ENCODE results near the gene PPP2R1A.
"Not testable (repeated sequence)": the region's sequence is repeated elsewhere in the genome, so short reads cannot be mapped to it uniquely, and the experiment has no call there.

Gene PPP2R1A

GRCh38 chr19:52200755-52201391 is 11.0 kb downstream of the PPP2R1A start:
- DNase-seq, result not testable (repeated sequence)

GRCh38 chr19:52206481-52206880 is 16.6 kb downstream of the PPP2R1A start:
- no peak for DNase-seq

- no peak for DNase-seq
Observed at GRCh38 chr19:52211203-52211602, 21.4 kb downstream of the PPP2R1A start.

- no peak for DNase-seq
Observed at GRCh38 chr19:52211926-52212571, 22.2 kb downstream of the PPP2R1A start.

- DNase-seq, result no peak
Observed at GRCh38 chr19:52212572-52213255, 22.9 kb downstream of the PPP2R1A start.

- DNase-seq, result no peak
Observed at GRCh38 chr19:52214241-52214640, 24.4 kb downstream of the PPP2R1A start.

GRCh38 chr19:52216401-52216800 is 26.5 kb downstream of the PPP2R1A start:
- DNase-seq, result no peak

- no peak for DNase-seq
Observed at GRCh38 chr19:52217576-52217975, 27.7 kb downstream of the PPP2R1A start.

- DNase-seq, result no peak
Observed at GRCh38 chr19:52219611-52220010, 29.8 kb downstream of the PPP2R1A start.

- DNase-seq, result no peak
Observed at GRCh38 chr19:52221031-52221430, 31.2 kb downstream of the PPP2R1A start.

- no peak for DNase-seq
Observed at GRCh38 chr19:52221831-52222375, 32.1 kb downstream of the PPP2R1A start.

- DNase-seq, result no peak
Observed at GRCh38 chr19:52224211-52224610, 34.4 kb downstream of the PPP2R1A start.

- DNase-seq, result no peak
Observed at GRCh38 chr19:52226652-52227051, 36.8 kb downstream of the PPP2R1A start.

- DNase-seq, result no peak
Observed at GRCh38 chr19:52227196-52227940, 37.5 kb downstream of the PPP2R1A start.

GRCh38 chr19:52227980-52228379 is 38.1 kb downstream of the PPP2R1A start:
- DNase-seq, result no peak

GRCh38 chr19:52229524-52229923 is 39.7 kb downstream of the PPP2R1A start:
- no peak for DNase-seq

GRCh38 chr19:52230685-52231084 is 40.8 kb downstream of the PPP2R1A start:
- DNase-seq, result no peak

GRCh38 chr19:52231154-52231910 is 41.5 kb downstream of the PPP2R1A start:
- DNase-seq, result no peak

GRCh38 chr19:52234406-52234805 is 44.6 kb downstream of the PPP2R1A start:
- DNase-seq, result no peak

- DNase-seq, result no peak
Observed at GRCh38 chr19:52237197-52237596, 47.3 kb downstream of the PPP2R1A start.

- DNase-seq, result peak; percentile 8
Observed at GRCh38 chr19:52237771-52238400, 48.0 kb downstream of the PPP2R1A start.

- no peak for DNase-seq
Observed at GRCh38 chr19:52244021-52244420, 54.2 kb downstream of the PPP2R1A start.
